SK-N-SH (cell line): ENCODE results near the gene TACC2. TPM values are rescaled to one million over a fixed set of nuclear protein-coding genes. Genes with fewer than 3 reads are reported as not detected.

Source experiments
- CTCF ChIA-PET: fragments of 300-600, 350-600 bp; formaldehyde crosslinking; extraction: SDS; loops from one replicate; lab custom pipeline; 2021; lab: Yijun Ruan, JAX
- POLR2A ChIA-PET: fragments of 350-600 bp; sonication (Branson Sonifier 250); formaldehyde crosslinking; extraction: SDS; loops from one replicate; lab custom pipeline; 2020; ENCODE audit warnings: antibody characterized with exemption, inconsistent platforms; lab: Yijun Ruan, JAX
- DNase-seq: peaks from one replicate; pipeline ENCODE4 v3.0.0; 2012
- H2AFZ ChIP-seq: fragments of 200-600 bp; sonication (generic); 2 replicates; pipeline ENCODE4 v1.8.1; 2016; ENCODE audit warnings: antibody characterized with exemption, mild to moderate bottlenecking, low read depth
- H3F3A ChIP-seq: fragments of 200-600 bp; sonication (generic); replicated peaks from 2 replicates; pipeline ENCODE3; 2016; ENCODE audit warnings: antibody characterized with exemption, mild to moderate bottlenecking; ENCODE audit not compliant: insufficient read depth
- H3K27ac ChIP-seq, 2 experiments: fragments of 200-500 bp in 1 of 2; fragments of 200-600 bp in 1 of 2; sonication (Bioruptor generic) in 1 of 2; sonication (generic), shearing (Covaris generic) in 1 of 2; 2 replicates each; pipeline versions ENCODE4 v1.5.1 to v1.6.1; 2014 to 2016; ENCODE audit warnings: low read depth in 2 of 2, inconsistent platforms in 1 of 2, low read length in 1 of 2, mild to moderate bottlenecking in 1 of 2, mixed read lengths in 1 of 2
- H3K27me3 ChIP-seq: fragments of 200-600 bp; sonication (generic), shearing (Covaris generic); 2 replicates; pipeline ENCODE4 v1.6.1; 2016; ENCODE audit warnings: mixed run types; ENCODE audit not compliant: insufficient read depth
- H3K36me3 ChIP-seq, 2 experiments: fragments of 200-500 bp in 1 of 2; fragments of 200-600 bp in 1 of 2; sonication (Bioruptor generic) in 1 of 2; sonication (generic) in 1 of 2; replicated peaks in 1 of 2; 2 replicates each; pipeline versions ENCODE3 to v1.5.1; 2014 to 2016; ENCODE audit warnings: low read length in 1 of 2, mild to moderate bottlenecking in 1 of 2; ENCODE audit not compliant: insufficient read depth in 2 of 2, control insufficient read depth in 1 of 2
- H3K4me1 ChIP-seq, 2 experiments: fragments of 200-500 bp in 1 of 2; fragments of 200-600 bp in 1 of 2; sonication (Bioruptor generic) in 1 of 2; sonication (generic), shearing (Covaris generic) in 1 of 2; 2 replicates each; pipeline versions ENCODE4 v1.5.1 to v1.6.1; 2014 to 2016; ENCODE audit warnings: low read depth in 1 of 2, low read length in 1 of 2, mixed run types in 1 of 2; ENCODE audit not compliant: insufficient read depth in 2 of 2, control insufficient read depth in 1 of 2
- H3K4me2 ChIP-seq: fragments of 200-600 bp; sonication (generic), shearing (Covaris generic); 2 replicates; pipeline ENCODE4 v1.6.1; 2017; ENCODE audit warnings: mixed run types
- H3K4me3 ChIP-seq, 2 experiments: fragments of 200-500 bp in 1 of 2; fragments of 200-600 bp in 1 of 2; sonication (Bioruptor generic) in 1 of 2; sonication (generic), shearing (Covaris generic) in 1 of 2; 2 replicates each; pipeline versions ENCODE4 v1.5.1 to v1.8.1; 2014 to 2016; ENCODE audit warnings: low read depth in 2 of 2, inconsistent platforms in 1 of 2, low read length in 1 of 2, mild to moderate bottlenecking in 1 of 2, mixed read lengths in 1 of 2, moderate library complexity in 1 of 2
- H3K79me2 ChIP-seq: fragments of 200-600 bp; sonication (generic); 2 replicates; pipeline ENCODE4 v1.8.1; 2017; ENCODE audit warnings: mild to moderate bottlenecking; ENCODE audit not compliant: insufficient read depth
- H3K9ac ChIP-seq: fragments of 200-600 bp; sonication (generic); 2 replicates; pipeline ENCODE4 v1.6.1; 2017; ENCODE audit warnings: mixed run types
- H3K9me2 ChIP-seq: fragments of 200-600 bp; sonication (generic); 2 replicates; pipeline ENCODE4 v1.6.1; 2017; ENCODE audit warnings: mixed run types
- H3K9me3 ChIP-seq: fragments of 200-600 bp; sonication (generic); 2 replicates; pipeline ENCODE4 v1.6.1; 2017; ENCODE audit warnings: mixed run types, mild to moderate bottlenecking, moderate library complexity
- H4K20me1 ChIP-seq: fragments of 200-600 bp; sonication (generic); 2 replicates; pipeline ENCODE4 v1.6.1; 2017; ENCODE audit warnings: mild to moderate bottlenecking, mixed run types; ENCODE audit not compliant: insufficient read depth
- CHD2 ChIP-seq: fragments of 150-350 bp; IDR thresholded peaks from 2 replicates; pipeline ENCODE4 v1.6.1; 2018; ENCODE audit warnings: low read length; ENCODE audit not compliant: partially characterized antibody
- EZH2phosphoT487 ChIP-seq: fragments of 200-600 bp; sonication (generic); IDR thresholded peaks from 2 replicates; pipeline ENCODE4 v1.6.1; 2017; ENCODE audit warnings: low read depth, mixed run types, mild to moderate bottlenecking, antibody characterized with exemption, moderate library complexity, borderline replicate concordance
- FOSL2 ChIP-seq: IDR thresholded peaks from 2 replicates; pipeline ENCODE4 v1.4.0; 2012; ENCODE audit warnings: low read depth, mild to moderate bottlenecking, moderate library complexity, borderline replicate concordance
- GATA2 ChIP-seq: sonication (generic); formaldehyde crosslinking; IDR thresholded peaks from 2 replicates; pipeline ENCODE4 v1.5.0; 2020; ENCODE audit warnings: mild to moderate bottlenecking, missing genetic modification reagents
- JUND ChIP-seq: IDR thresholded peaks from 2 replicates; pipeline ENCODE4 v1.4.0; 2012
- MXI1 ChIP-seq: IDR thresholded peaks from 2 replicates; pipeline ENCODE4 v1.6.1; 2012; ENCODE audit warnings: mild to moderate bottlenecking, low read depth, low read length, improper control_type of control experiment
- NFIC ChIP-seq: IDR thresholded peaks from 2 replicates; pipeline ENCODE4 v1.4.0; 2012; ENCODE audit warnings: borderline replicate concordance
- POLR2AphosphoS5 ChIP-seq: IDR thresholded peaks from 2 replicates; pipeline ENCODE4 v1.6.1; 2012; ENCODE audit warnings: low read depth, low read length
- RFX5 ChIP-seq: IDR thresholded peaks from 2 replicates; pipeline ENCODE4 v1.6.1; 2012; ENCODE audit warnings: mild to moderate bottlenecking, improper control_type of control experiment, low read length
- RXRA ChIP-seq: IDR thresholded peaks from 2 replicates; pipeline ENCODE4 v1.4.0; 2012; ENCODE audit warnings: low read depth, mild to moderate bottlenecking, borderline replicate concordance
- TCF12 ChIP-seq: IDR thresholded peaks from 2 replicates; pipeline ENCODE4 v1.4.0; 2012
- TEAD4 ChIP-seq: IDR thresholded peaks from 2 replicates; pipeline ENCODE4 v1.4.0; 2012; ENCODE audit warnings: mild to moderate bottlenecking, borderline replicate concordance; ENCODE audit not compliant: insufficient read depth
- WGBS: methylation state at CpG from one replicate; pipeline ENCODE4 v1.1.6; 2017; ENCODE audit warnings: low lambda C conversion rate; 5-methylcytosine and 5-hydroxymethylcytosine counted together
- polyA plus RNA-seq, 3 experiments: library from polyadenylated mRNA; depleted of rRNA; stranded (reverse); fragments of >200 nt; gene quantifications; 2 replicates each; pipeline ENCODE4 v1.2.3, GENCODE V29; 2012
- TF ChIP-seq, protein P1 (sequence below): IDR thresholded peaks from 2 replicates; pipeline ENCODE4 v1.4.0; 2012; ENCODE audit warnings: low read depth, borderline replicate concordance
- TF ChIP-seq, protein P2 (sequence below): fragments of 200-600 bp; sonication (generic); IDR thresholded peaks from 2 replicates; pipeline ENCODE4 v1.6.1; 2017; ENCODE audit warnings: antibody characterized with exemption, mild to moderate bottlenecking, moderate library complexity
- TF ChIP-seq, protein P3 (sequence below): IDR thresholded peaks from 2 replicates; pipeline ENCODE4 v1.4.0; 2012; ENCODE audit warnings: low read depth, borderline replicate concordance
- TF ChIP-seq, protein P4 (sequence below): IDR thresholded peaks from 2 replicates; pipeline ENCODE4 v1.4.0; 2012; ENCODE audit warnings: low read depth

TACC2 gene
- polyA plus RNA-seq, 1 of the 3 experiments (the other 2 are of a cell fraction), result 8.8 TPM

DNA sequence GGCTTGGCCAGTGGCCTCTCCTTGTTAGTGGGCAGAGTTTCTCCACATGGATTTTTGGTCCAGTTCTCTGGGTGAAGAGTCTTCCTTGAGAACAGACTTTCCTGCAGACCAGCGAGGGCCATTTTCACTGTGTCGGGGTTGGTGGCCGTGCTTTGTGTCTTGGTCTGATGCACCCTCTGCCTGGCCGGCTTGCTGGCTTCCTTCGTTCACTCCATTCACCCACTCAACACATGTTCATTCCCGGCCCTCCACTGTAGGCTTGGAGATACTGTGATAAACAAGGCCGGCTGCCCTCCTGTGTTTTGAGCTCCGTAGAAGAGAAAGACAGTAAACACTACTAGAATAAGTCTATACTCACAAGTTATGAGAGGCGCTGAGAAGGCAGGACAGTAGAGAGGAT is 205.3 kb downstream of the TACC2 start:
- Histone ChIP-seq H3K27ac (no peak overlapping the region), H3K79me2 (no peaks in the 10 kb centered on the region), H3K4me1 (peaks cover 0 to 11% of the 10 kb centered on the region in 2 experiments; a peak in 1 of 4 replicates), H3K36me3 (no peaks in the 10 kb centered on the region), H3K9me2 (no peaks in the 10 kb centered on the region), H3K27me3 (no peaks in the 10 kb centered on the region), H3F3A (no peaks in the 10 kb centered on the region), H3K4me3 (no peak overlapping the region), H3K4me2 (no peak overlapping the region), H2AFZ (no peak overlapping the region), H3K9ac (no peak overlapping the region), H4K20me1 (no peaks in the 10 kb centered on the region), H3K9me3 (no peaks in the 10 kb centered on the region)
- DNase-seq, result no peak
- TF ChIP-seq TCF12 (no peak), TEAD4 (no peak), JUND (no peak), POLR2AphosphoS5 (no peak), RXRA (no peak), MXI1 (no peak), FOSL2 (no peak), CHD2 (no peak), RFX5 (no peak), GATA2 (CRISPR knock-in tag) (no peak), EZH2phosphoT487 (no peak), NFIC (no peak)
- TF ChIP-seq, protein P1, sequence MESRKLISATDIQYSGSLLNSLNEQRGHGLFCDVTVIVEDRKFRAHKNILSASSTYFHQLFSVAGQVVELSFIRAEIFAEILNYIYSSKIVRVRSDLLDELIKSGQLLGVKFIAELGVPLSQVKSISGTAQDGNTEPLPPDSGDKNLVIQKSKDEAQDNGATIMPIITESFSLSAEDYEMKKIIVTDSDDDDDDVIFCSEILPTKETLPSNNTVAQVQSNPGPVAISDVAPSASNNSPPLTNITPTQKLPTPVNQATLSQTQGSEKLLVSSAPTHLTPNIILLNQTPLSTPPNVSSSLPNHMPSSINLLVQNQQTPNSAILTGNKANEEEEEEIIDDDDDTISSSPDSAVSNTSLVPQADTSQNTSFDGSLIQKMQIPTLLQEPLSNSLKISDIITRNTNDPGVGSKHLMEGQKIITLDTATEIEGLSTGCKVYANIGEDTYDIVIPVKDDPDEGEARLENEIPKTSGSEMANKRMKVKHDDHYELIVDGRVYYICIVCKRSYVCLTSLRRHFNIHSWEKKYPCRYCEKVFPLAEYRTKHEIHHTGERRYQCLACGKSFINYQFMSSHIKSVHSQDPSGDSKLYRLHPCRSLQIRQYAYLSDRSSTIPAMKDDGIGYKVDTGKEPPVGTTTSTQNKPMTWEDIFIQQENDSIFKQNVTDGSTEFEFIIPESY, result no peak
- TF ChIP-seq, protein P2, sequence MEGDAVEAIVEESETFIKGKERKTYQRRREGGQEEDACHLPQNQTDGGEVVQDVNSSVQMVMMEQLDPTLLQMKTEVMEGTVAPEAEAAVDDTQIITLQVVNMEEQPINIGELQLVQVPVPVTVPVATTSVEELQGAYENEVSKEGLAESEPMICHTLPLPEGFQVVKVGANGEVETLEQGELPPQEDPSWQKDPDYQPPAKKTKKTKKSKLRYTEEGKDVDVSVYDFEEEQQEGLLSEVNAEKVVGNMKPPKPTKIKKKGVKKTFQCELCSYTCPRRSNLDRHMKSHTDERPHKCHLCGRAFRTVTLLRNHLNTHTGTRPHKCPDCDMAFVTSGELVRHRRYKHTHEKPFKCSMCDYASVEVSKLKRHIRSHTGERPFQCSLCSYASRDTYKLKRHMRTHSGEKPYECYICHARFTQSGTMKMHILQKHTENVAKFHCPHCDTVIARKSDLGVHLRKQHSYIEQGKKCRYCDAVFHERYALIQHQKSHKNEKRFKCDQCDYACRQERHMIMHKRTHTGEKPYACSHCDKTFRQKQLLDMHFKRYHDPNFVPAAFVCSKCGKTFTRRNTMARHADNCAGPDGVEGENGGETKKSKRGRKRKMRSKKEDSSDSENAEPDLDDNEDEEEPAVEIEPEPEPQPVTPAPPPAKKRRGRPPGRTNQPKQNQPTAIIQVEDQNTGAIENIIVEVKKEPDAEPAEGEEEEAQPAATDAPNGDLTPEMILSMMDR, result no peak
- TF ChIP-seq, protein P3, sequence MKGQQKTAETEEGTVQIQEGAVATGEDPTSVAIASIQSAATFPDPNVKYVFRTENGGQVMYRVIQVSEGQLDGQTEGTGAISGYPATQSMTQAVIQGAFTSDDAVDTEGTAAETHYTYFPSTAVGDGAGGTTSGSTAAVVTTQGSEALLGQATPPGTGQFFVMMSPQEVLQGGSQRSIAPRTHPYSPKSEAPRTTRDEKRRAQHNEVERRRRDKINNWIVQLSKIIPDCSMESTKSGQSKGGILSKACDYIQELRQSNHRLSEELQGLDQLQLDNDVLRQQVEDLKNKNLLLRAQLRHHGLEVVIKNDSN, result no peak
- CTCF ChIA-PET, result no interaction called here
- 96% methylated on average over 9 of the region's 9 CpGs for WGBS
- POLR2A ChIA-PET, result no interaction called here

DNA sequence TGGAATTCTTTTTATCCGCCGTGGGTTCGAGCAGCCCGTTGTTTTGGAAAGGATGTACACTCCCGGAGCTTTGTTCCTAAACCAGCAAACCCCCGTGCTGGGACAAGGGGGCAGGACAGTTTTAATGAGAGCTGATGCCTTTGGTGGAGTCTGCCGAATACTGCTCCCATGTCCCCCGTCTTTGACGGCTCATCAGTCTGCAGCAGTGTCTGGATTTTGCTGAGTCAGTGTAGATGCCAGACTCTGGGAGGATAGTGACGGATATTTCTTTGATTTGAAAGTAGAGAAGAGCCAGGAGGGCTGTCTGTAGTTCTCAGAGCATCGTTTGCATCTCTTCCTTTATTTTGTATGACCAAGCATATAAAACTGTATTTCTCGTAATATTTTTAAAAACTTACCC is 207.3 kb downstream of the TACC2 start:
- peaks cover 0 to 6% of the 10 kb centered on the region in 2 experiments; a peak in 1 of 4 replicates for H3K4me1 ChIP-seq
- no peaks in the 10 kb centered on the region for H3K79me2 ChIP-seq
- no peaks in the 10 kb centered on the region for H3K9me3 ChIP-seq
- H3K27ac ChIP-seq, result no peak overlapping the region
- H4K20me1 ChIP-seq, result no peaks in the 10 kb centered on the region
- H3K27me3 ChIP-seq, result no peaks in the 10 kb centered on the region
- H3K9ac ChIP-seq, result no peak overlapping the region
- CTCF ChIA-PET, result no interaction called here
- no peak overlapping the region for H3K4me3 ChIP-seq
- DNase-seq, result no peak
- TF ChIP-seq, protein P3, result no peak
- TF ChIP-seq, protein P4, sequence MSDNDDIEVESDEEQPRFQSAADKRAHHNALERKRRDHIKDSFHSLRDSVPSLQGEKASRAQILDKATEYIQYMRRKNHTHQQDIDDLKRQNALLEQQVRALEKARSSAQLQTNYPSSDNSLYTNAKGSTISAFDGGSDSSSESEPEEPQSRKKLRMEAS, result no peak
- TF ChIP-seq POLR2AphosphoS5, result no peak
- no peak for TF ChIP-seq TEAD4
- no peak for TF ChIP-seq FOSL2
- TF ChIP-seq, all 33 proteins: peak for 0
- Histone ChIP-seq H2AFZ (no peak overlapping the region), H3K36me3 (no peaks in the 10 kb centered on the region), H3F3A (no peaks in the 10 kb centered on the region), H3K9me2 (no peaks in the 10 kb centered on the region), H3K4me2 (no peak overlapping the region)
- WGBS, result 90% methylated on average over 12 of the region's 12 CpGs
- POLR2A ChIA-PET, result no interaction called here
